Raji (cell line): ENCODE measurements around the gene LRP5.

Source experiments
- POLR2A ChIP-seq: IDR thresholded peaks from 2 replicates; pipeline ENCODE4 v1.6.1; 2011; ENCODE audit warnings: low read depth, low read length, control low read depth; ENCODE audit not compliant: insufficient read depth

Gene LRP5

DNA sequence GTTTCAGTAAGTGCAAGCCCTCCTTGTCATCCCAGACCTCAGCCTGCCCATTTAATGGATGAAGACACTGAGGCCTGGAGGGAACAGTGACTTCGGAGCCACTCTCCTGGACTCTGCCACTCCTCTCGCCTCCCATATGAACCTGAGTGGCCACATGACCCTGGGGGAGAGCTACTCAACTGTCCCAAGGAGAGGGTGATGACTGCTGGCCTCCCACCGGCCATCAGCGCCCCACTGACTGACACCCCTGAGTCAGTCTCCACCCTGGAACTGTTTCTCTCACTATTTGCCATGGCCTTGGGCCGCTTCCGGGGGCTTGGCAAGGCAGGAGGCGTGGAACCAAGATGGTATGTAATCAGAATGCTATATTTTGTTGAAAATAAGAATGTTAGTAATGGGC is 17.1 kb downstream of the LRP5 start:
- TF ChIP-seq POLR2A = no peak

DNA sequence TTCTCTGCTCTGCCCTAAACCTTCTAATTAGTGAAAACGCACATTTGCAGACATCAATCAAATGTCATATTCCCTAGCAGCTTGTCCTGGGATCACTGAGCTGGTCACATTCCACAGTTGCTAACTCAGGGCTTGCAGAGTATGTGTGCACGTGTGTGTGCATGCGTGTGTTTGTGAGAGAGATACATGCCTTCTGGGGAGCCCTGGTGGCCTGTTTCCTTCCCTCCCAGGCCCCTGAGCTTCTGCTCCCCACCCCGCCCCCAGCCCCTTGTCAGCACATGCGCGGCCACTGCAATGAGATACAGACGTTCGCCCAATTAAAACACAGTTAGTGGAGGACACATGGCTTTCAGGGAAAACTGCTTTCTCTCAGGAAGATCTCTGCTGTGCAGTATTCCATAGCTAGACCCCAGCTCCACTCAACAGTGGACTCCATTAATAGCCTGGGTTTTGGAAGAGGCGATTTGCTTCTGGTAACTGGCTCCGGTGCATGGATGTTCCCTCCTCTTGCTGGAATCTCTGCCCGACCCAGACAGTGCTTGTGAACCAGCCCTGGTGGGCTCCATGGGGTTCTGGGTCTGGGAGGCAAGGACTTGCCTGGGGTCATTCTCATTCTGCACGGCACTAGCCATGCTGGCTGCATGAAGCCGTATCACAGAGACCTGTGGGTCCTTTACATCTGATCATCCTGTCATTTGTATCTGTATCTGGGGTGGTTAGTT is 17.7 kb downstream of the LRP5 start:
- TF ChIP-seq POLR2A = no peak

DNA sequence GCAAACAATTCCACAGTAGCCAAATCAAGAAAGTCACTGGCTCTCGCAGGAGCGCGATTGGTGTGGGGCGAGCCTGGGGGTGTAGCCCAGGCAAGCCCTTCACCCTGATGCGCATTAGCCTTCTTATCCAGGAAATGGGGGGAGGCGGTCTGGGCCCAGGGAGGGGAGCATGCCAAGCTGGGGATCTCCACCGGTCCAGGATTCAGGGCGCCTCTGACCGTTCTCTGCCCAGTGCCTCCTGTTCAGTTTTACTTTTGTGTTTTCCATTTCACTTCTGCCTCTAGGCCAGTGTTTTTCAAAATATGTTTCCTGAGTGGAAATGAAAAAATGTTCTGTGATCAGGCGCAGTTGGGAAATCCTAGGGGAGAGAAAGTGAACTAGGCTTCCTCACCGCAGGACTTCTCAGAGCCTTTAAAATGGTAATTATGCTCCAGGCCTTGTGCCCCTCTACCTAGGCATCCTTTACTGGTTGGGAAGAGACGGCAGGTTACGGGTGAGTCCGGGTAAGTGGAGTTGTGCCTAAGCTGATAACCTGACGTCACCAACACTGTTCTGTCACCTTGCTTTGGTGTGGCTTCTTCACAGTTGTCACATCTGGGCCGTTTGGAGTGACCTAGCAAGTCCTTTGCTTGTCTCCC is 18.4 kb downstream of the LRP5 start:
- no peak for TF ChIP-seq POLR2A

DNA sequence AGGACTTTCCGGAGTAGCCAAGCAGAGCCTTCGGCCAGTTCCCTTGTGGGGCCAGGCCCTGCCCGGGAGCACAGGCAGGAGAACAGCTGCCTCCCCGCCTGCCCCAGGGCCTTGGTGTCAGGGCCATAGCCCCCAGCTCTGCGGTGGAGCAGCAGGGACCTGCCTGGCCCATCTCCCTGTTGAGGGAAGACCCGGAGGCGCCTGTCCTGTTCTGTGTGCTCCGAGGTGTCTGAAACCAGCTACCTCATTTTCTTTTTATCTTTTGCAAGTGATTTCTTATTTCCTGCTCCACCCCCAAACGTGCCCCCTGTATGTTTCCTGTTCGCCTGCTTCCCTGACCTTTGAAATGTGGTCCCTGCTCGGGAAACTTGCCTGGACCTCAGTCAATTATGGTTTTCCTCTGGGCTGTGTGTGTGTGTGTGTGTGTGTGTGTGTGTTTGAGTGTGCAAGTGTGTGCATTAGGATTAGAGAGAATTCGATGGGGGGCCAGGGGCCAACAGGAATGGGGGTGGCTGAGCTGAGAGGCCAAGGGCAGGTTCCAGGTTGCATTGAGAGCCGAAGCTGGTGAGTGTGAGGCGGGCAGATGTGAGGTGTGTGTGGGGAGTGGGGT is 19.1 kb downstream of the LRP5 start:
- TF ChIP-seq POLR2A = no peak

DNA sequence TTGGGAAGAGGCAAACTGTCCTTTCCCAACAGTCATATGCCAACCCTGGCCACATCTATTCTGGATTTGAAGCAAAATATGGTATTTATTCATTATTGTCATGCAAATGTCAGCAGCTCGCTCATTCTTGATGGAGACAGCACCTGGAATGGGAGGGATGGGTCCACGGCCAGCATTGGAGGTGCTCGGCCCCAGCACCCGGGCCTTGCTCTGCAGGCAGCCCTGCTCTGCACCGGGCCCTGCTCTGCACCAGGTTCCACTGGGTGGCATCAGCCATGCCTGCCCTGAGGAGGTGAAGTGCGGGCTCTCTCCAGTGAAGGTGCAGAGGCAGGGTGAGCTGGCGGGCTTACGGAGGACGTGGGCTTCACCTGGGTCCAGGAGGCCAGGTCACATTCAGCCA is 19.8 kb downstream of the LRP5 start:
- no peak for TF ChIP-seq POLR2A

DNA sequence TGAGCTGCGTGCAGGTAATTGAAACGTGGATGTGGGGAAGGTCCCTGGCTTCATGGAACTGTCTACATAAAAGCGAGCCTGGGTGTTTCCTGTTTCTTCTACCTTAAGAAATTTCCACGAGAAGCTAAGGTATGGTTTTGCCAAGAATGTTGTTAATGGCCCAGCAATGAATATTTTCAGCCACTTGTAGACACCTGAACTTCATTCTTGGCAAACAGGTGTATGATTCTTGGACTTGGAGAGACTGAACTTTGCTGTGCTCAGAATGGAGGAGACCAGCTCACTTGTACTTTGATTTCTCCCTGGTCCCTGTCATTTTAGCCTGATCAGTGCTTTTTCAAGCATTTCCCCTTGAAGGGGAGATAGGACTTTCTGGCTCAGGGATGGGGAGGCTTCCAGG is 20.8 kb downstream of the LRP5 start:
- no peak for TF ChIP-seq POLR2A

DNA sequence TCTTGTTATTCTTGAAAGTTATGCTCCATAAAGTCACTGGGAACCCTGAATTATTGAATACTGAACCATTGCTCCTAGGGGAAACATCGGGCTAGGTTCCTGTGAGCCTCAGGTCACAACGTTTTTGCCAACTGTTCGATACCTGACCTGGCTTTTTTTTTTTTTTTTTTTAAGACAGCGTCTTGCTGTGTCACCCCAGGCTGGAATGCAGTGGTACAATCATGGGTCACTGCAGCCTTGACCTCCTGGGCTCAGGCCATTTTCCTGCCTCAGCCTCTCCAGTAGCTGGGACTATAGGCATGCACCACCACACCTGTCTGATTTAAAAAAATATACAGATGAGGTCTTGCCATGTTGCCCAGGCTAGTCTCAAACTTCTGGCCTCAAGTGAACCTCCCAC is 22.5 kb downstream of the LRP5 start:
- no peak for TF ChIP-seq POLR2A

DNA sequence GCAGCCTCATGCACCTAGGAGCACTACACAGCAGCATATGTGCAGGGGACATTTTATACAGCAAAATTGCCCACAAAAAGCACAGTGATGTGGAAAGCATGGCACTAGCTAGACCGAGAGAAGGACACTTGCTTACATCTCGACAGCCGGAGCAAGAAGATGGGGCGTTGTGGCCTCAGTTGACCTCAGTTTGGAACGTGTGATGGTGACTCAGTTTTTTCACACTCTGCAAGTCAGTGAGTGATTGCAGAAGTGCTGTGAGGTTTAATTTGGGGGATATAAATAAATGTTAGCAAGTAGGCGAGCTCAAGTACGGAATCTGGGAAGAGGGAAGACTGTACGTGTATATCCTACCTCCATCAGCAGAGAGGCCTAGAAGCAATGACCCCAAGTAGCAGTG is 23.3 kb downstream of the LRP5 start:
- no peak for TF ChIP-seq POLR2A

DNA sequence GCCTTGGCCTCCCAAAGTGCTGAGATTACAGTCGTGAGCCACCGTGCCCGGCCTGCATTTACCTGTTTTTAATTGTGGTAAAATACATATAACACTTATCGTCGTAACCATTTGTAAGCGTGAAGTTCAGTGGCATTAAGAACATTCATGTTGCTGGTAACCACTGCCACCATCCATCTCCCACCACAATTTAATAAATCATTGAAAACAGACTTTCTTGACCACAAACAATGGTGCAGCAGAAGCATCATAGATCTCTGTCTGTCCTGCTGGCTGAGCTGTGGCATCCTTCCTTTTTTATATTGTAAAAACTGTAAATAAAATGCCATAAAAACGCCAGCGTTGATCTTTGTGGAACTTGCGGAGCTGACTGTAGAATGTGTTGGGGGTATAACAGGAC is 24.3 kb downstream of the LRP5 start:
- TF ChIP-seq POLR2A = no peak

DNA sequence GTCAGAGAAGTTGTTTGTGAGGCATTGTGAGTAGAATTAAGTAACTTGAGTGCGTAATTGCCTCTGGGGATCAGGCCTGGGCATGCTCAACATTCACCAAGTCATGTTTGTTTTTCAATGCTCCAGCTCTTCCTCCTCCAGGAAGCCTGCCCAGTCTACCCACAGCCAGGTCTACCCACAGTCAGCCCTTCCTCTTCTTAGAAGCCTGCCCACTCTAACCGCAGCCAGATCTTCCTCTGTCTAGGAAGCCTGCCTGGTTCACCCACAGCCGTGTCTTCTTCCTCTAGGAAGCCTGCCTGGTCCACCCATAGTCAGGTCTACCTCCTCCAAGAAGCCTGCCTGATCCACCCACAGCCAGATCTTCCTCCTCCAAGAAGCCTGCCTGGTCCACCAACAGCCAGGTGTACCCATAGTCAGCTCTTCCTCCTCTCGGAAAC is 25.0 kb downstream of the LRP5 start:
- no peak for TF ChIP-seq POLR2A

DNA sequence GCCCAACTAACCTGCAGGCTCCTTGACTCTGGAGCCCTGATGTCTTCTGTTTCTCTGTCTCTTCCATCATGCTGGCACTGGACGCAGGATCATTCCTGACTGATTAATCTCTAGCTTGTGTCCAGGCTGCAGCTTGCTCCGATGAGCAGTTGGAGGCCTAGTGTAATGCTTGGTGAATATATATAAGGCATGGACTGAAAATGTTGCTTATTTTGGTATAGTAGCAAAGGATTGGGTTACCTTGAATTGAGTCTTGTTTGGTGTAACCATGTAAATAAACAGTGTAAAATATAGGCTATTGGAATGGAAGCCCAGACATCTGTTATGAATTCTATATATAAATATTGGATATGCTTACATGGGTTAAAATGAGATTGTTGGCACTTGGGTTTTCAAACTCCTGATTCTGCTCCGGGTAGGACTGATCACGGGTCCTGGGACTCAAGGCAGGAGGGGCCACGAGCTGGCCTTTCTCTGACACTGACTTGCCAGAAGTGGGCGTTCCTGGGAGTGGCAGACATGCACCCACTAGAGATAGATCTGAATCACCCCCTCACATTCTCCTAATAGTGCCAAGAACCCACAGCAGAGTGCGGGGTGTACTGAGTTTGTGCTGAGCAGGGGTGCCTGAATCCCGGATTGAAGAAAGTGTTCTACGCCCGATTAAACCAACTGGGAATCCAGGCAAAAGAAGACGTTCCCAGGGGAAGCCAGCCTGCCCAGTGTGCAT is 25.8 kb downstream of the LRP5 start:
- TF ChIP-seq POLR2A = no peak

DNA sequence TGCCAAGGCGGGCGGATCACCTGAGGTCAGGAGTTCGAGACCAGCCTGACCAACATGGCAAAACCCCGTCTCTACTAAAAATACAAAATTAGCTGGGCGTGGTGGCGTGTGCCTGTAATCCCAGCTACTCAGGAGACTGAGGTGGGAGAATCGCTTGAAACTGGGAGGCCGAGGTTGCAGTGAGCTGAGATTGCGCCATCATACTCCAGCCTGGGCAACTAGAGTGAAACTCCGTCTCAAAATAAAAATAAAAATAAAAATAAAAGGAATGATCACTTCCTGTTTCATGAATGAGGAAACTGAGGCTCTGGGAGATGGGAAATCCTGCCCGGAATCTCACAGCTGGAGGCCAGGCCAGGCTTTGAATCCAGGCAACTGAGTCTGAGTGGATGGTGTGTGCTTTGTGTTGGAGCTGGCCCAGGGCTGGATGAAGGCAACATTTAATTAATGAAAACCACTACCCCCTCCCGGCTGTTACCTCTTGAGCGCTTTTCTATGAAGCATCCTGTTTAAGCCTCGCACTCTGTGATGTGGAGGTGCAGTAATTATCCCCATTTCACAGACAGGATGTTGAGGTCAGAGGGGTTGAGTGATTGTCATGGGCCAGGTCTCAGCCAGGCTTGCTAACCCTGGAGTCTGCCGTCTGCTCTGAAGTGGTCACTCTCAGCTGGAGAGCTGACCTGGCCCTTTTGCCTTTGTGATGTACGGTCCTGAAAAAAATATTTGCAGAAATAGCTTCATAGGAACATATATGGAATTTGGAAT is 27.8 kb downstream of the LRP5 start:
- TF ChIP-seq POLR2A = no peak

DNA sequence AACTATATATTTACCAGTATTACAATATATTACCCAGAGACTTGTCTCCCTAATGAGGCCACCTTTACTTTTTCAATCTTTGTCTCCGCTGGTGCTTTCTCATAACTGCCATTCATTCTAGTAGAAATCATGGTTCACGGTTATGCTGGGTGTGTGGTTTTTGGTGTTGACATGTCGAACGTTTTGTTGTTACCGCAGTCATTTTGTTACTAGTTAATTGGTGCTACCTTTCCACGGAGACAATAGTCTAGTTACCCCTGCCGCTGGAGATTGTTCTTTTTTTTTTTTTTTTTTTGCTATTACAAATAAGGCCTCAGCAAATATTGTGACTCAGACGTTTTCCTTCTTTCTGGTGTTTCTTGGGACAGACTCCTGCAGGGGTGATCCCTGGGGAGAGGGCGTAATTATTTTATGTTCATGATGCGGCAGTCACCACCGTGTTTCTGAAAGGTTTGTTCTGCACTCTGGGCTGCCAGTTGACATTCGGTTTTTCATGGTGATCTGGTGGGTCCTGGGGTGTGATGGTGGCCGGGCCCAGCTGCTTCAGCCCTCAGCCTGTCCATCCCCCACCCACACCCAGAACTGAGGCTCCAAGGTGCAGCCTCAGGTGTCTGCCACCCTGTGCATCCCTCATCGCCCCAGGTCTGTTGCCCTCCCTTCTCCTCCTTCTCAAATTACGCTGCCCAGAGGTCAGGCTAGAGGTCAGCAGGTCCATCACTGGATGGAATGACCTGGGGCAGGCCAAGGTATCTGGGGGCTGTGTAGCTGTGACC is 28.6 kb downstream of the LRP5 start:
- no peak for TF ChIP-seq POLR2A
